Omental fat pad (tissue), 4 donors: ENCODE measurements around the gene CHMP1A. TPM values are rescaled to one million over a fixed set of nuclear protein-coding genes. Genes with fewer than 3 reads are reported as not detected.

ENCODE experiments used
- ATAC-seq: fragments of 150-250 bp; one replicate; pipeline ENCODE4 v1.9.1; 2016; ENCODE audit warnings: mild to moderate bottlenecking, moderate library complexity; ENCODE audit not compliant: low FRiP score
- DNase-seq: peaks from one replicate; pipeline ENCODE4 v3.0.0-alpha.2; 2019; ENCODE audit warnings: low spot score
- total RNA-seq, 4 donors: library from RNA; depleted of rRNA; stranded (reverse); fragments of >200 nt; gene quantifications; one replicate each; pipeline ENCODE4 v1.1.0, GENCODE V29; 2016
- TF ChIP-seq, protein P1 (sequence below), 3 donors: fragments of 450-650 bp; IDR thresholded peaks; one replicate each; pipeline ENCODE4 v1.5.1; 2016 to 2017; ENCODE audit warnings: antibody characterized with exemption in 3 of 3, mild to moderate bottlenecking in 3 of 3, moderate library complexity in 2 of 3

The CHMP1A gene
- total RNA-seq, 4 donors from 2014 or later: 45.7 to 78.1 (median 67.7) TPM

DNA sequence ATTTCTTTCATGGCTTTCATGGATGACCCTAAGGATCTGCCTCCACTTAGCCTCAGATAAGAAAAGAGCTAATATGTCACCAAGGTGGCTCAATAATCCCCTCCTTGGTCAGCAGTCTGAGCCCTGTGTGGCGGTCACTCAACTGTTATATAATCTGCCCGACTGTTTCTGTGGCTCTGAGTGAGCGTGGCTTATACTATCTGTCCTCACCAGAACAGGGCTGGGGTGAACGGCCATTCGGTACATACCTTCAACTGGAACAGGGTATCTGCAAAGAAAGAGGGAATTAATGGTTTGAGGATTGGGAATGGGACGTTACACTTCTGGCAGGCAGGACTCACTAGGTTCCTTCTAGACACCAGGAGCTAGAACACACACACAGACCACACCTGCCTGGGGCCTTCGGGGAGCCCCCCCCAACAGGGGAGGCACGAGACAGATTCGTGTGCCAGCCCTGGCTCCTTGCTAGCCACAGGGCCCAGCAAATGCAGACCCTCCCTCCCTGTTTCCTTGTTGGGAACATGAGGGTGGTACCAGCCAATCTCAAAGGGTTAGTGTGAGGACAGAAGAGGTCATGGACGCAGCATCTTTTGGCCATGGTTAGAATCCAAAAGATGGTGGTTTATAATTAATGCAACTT is 3.7 kb downstream of the CHMP1A start:
- ATAC-seq (no peak), DNase-seq (no peak)
- TF ChIP-seq, protein P1, sequence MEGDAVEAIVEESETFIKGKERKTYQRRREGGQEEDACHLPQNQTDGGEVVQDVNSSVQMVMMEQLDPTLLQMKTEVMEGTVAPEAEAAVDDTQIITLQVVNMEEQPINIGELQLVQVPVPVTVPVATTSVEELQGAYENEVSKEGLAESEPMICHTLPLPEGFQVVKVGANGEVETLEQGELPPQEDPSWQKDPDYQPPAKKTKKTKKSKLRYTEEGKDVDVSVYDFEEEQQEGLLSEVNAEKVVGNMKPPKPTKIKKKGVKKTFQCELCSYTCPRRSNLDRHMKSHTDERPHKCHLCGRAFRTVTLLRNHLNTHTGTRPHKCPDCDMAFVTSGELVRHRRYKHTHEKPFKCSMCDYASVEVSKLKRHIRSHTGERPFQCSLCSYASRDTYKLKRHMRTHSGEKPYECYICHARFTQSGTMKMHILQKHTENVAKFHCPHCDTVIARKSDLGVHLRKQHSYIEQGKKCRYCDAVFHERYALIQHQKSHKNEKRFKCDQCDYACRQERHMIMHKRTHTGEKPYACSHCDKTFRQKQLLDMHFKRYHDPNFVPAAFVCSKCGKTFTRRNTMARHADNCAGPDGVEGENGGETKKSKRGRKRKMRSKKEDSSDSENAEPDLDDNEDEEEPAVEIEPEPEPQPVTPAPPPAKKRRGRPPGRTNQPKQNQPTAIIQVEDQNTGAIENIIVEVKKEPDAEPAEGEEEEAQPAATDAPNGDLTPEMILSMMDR (IDR thresholded peaks at IDR 0.05): no peak

DNA sequence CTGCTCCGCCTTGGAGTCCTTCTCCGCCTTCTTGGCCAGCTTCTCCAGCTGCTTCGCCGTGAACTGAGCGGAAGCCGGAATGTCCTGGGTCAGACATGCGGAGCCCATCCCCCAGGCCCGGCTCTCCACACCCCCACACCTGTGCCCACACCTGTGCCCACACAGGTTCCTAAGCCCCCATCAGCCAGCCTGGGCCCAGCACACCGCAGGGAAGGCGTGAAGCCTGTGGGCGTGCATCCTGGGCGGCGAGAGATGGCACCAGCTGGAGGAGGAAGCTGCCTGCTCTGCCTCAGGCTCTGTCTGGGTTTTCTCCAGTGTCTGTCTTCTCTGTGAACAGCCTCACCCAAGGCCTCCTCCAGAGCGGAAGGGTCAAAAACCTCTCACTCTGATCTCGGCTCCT is 5.9 kb downstream of the CHMP1A start:
- DNase-seq (no peak), ATAC-seq (no peak)
- TF ChIP-seq, protein P1 (IDR thresholded peaks at IDR 0.05): no peak

DNA sequence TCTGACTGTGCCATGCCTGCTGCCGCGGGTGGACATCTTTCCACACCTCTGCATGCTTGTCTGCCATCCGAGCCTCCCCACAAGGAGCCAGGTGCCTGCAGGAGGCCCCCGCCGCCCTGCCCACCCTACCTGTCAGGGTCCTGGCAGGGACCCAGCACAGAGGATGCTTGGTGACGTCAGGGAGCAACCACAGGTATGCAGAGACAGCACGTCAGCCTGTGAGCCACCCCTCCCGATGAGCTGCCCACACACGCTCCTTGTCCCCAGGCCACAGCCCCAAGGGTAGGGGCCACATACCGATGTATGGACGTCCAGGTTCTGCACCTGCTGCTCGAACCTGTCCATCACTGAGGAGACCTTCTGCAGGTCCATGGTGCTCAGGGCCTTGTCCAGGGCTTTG is 10.6 kb downstream of the CHMP1A start:
- TF ChIP-seq, protein P1 (IDR thresholded peaks at IDR 0.05): no peak
- ATAC-seq (no peak), DNase-seq (no peak)

DNA sequence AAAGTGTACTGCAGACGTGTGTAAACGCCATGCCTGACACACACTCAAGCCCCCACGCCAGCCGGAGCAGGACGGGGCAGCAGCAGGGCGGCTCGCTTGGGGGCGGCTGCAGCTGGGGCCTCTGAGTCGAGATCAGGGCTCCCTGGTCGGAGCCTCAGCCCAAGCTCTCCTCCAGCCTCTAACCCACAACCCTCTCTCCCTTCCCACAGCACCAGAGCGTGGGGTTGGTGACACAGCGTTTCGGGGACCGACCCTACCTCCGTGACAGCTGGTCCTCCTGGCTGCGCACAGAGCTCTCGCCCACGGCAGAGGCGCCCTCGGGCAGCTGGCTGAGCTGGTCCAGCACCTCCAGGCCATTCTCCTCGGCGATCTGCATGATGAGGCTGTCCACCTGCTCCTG is 11.2 kb downstream of the CHMP1A start:
- ATAC-seq (no peak), DNase-seq (no peak)

DNA sequence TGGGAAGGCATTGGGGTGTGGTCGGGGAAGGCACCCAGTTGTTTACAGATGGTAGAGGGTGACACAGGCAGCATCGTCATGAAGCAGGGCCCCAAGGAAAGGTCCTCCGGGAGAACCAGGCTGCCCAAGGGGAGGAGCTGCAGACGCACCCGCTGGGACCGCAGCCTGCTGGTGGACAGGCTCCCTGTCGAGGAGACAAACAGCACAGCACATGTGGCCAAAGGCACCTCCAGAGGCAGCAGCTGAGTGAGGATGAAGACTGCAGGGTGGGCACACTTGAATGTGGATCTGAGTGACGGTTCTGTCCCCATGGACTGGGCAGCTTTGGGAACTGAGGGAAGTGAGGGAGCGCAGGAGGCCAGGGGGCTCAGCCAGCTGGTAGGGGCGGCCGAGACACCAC is 12.4 kb downstream of the CHMP1A start:
- ATAC-seq (no peak), DNase-seq (no peak)
- TF ChIP-seq, protein P1 (IDR thresholded peaks at IDR 0.05): no peak

More for the DNA sequence above, 11.2 kb downstream of the CHMP1A start:
- TF ChIP-seq, protein P1 (IDR thresholded peaks at IDR 0.05): no peak

DNA sequence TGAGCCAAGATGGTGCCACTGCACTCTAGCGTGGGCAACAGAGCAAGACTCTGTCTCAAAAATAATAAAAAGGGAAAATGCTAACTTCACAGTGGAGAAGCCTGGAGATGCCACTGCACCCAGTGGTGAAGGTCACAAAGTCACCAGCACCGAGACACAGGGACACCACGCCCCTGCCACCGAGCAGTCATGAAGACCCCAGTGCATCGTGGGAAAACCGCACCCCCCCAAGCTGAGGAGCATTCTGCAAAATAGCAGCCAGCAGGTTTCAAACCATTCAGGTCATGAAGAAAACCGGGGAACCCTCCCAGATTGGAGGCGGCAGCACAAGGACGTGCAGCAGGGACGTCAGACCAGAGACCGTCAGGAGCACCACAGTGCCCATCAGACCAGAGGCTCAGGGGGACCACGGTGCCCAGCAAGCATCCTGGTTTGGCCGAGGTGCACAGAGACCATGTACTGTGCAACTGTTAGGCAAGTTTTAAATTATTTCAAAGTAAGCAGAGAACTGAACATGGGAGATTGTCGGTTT is 13.7 kb downstream of the CHMP1A start:
- TF ChIP-seq, protein P1 (IDR thresholded peaks at IDR 0.05): no peak
- no peak for DNase-seq
- ATAC-seq: no peak

DNA sequence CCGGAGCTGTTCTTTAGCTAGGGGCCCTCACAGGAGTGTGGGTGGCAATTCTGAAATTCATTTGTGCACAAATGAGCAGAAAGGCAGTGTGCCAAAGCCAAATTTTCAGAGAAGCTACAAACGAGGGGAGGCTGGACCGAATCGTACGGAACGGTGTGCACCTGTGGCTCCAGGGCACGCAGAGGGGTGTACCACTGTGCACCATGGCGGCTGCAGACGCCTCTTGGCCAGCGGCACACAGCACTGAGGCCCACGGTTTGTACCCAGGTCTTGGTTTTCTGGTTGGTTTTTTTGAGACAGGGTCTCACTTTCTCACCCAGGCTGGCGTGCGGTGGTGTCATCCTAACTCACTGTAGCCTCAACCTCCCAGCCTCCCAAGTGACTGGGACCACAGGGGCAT is 14.9 kb downstream of the CHMP1A start:
- TF ChIP-seq, protein P1 (IDR thresholded peaks at IDR 0.05): no peak
- DNase-seq: no peak
- ATAC-seq: no peak
